ENCODE results near the gene INO80B.
"Not testable (repeated sequence)": the region's sequence is repeated elsewhere in the genome, so short reads cannot be mapped to it uniquely, and the experiment has no call there.

Gene INO80B

DNA sequence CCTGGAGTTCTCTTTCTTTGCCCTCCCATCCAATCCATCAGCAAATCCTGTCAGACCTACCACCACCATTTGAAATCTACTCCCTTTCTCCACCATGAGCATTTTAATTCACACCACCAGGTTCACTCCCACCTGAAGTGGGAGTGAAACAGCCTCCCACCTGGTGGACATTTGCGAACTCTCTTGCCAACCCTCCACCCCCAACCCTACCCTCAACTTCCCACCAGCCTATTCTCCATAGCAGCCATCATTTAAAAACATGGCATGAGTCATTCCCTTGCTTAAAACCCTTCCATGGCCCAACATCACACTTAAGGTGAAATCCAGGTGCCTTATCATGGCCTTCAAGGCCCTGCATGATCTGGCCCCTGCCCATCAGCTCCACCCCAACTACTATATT is 16.6 kb upstream of the INO80B start:
- DNase-seq (ENCODE audit: low read depth), result no peak
- H3K4me3 ChIP-seq (ENCODE audit: low read depth, low read length), result no peak overlapping the region
- TF ChIP-seq, protein P1, sequence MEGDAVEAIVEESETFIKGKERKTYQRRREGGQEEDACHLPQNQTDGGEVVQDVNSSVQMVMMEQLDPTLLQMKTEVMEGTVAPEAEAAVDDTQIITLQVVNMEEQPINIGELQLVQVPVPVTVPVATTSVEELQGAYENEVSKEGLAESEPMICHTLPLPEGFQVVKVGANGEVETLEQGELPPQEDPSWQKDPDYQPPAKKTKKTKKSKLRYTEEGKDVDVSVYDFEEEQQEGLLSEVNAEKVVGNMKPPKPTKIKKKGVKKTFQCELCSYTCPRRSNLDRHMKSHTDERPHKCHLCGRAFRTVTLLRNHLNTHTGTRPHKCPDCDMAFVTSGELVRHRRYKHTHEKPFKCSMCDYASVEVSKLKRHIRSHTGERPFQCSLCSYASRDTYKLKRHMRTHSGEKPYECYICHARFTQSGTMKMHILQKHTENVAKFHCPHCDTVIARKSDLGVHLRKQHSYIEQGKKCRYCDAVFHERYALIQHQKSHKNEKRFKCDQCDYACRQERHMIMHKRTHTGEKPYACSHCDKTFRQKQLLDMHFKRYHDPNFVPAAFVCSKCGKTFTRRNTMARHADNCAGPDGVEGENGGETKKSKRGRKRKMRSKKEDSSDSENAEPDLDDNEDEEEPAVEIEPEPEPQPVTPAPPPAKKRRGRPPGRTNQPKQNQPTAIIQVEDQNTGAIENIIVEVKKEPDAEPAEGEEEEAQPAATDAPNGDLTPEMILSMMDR (IDR thresholded peaks at IDR 0.05; ENCODE audit: insufficient read depth, low read depth, low read length, missing control alignments), result no peak

- TF ChIP-seq, protein P1 (IDR thresholded peaks at IDR 0.05; ENCODE audit: insufficient read depth, low read depth, low read length, missing control alignments), result no peak
- DNase-seq (ENCODE audit: low read depth), result no peak
- no peak overlapping the region for H3K4me3 ChIP-seq (ENCODE audit: low read depth, low read length)
Measured at GRCh38 chr2:74439373-74439772, 15.5 kb upstream of the INO80B start.

- no peak for DNase-seq (ENCODE audit: low read depth)
- TF ChIP-seq, protein P1 (IDR thresholded peaks at IDR 0.05; ENCODE audit: insufficient read depth, low read depth, low read length, missing control alignments), result no peak
- H3K4me3 ChIP-seq (ENCODE audit: low read depth, low read length), result no peak overlapping the region
Measured at GRCh38 chr2:74439803-74440377, 15.0 kb upstream of the INO80B start.

GRCh38 chr2:74440378-74441169 is 14.3 kb upstream of the INO80B start:
- TF ChIP-seq, protein P1 (IDR thresholded peaks at IDR 0.05; ENCODE audit: insufficient read depth, low read depth, low read length, missing control alignments), result peak; percentile 19
- H3K4me3 ChIP-seq (ENCODE audit: low read depth, low read length), result no peak overlapping the region
- peak; percentile 59 for DNase-seq (ENCODE audit: low read depth)

DNA sequence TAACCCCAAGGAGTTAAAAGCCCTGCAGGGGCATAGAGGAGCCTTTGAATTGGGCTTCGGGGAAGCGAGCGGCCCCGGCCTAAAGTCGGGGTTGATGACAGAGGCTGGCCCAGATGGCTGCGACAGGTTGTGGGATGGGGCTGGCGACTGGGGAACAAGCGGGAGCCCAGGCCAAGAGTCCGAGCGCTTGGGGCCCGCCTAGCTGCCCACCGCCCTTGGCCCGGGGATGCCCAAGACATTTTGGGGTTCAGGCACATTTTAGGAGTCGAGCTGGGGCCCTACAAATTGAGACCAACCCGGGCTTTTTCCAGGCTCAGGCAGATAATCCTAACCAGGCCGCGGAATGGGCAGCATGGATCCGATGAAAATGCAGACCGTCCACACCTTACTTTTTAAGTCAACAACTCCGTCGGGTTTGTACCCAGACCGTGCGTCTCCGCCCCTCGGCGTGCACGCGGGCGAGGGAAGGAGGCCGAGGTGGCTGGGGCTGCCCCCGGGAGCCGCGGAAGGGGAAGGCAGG is 13.7 kb upstream of the INO80B start:
- no peak for DNase-seq (ENCODE audit: low read depth)
- TF ChIP-seq, protein P1 (IDR thresholded peaks at IDR 0.05; ENCODE audit: insufficient read depth, low read depth, low read length, missing control alignments), result no peak
- no peak overlapping the region for H3K4me3 ChIP-seq (ENCODE audit: low read depth, low read length)

DNA sequence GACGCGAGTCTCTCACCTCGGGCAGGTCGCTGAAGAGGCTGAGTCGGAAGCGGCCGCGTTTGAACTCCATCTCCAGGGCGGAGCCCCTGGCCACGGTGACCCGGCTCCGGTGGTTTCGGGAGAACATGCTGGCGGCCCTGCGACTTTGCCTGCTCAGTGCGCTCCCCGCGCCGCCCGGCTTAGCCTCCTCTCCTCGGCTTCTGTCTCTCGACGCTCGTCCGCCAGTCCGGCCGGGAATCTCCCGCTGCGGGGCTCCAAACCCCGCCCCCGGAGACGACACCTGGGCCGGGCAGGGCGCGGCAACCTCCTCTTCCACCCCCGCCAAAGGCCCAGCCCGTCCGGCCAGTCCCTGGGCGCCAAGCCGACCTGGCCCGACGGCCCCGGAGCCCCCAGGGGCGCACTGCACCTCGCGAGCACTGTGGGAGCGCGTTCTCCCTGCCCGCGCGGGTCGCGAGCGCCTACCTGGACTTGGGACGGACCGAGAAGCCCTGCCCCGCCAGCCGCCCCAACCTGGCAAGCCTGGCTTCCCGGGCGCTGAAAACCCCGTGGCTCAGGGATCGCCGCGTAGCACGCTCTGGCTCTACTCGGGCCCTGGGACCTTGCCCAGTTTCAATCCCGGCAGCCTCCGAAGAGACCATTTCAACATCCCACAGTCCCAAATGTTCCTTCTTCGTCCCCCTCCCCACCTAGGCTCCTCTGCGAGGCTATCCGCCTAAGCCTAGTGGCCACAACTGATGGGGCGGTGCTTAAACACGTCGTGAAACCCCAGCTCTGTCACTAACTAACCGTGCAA is 13.0 kb upstream of the INO80B start, which contains the start of gene RTKN:
TSS of gene RTKN (minus strand) at position 248 of the 793 bp plus-strand sequence. CDS start at position 127, 121 bp downstream.
- TF ChIP-seq, protein P1 (IDR thresholded peaks at IDR 0.05; ENCODE audit: insufficient read depth, low read depth, low read length, missing control alignments), result no peak
- no peak for DNase-seq (ENCODE audit: low read depth)
- no peak within 1 kb of the TSS for H3K4me3 ChIP-seq (ENCODE audit: low read depth, low read length)

- DNase-seq (ENCODE audit: low read depth); H3K4me3 ChIP-seq (ENCODE audit: low read depth, low read length): not testable (repeated sequence)
Measured at GRCh38 chr2:74442483-74443297, 12.2 kb upstream of the INO80B start.

All from GM12865 (cell line).